GM19099 (cell line): ENCODE results near the gene EIF4G3.

Source experiments
- POLR2A ChIP-seq: IDR thresholded peaks from 3 replicates; pipeline ENCODE4 v1.6.1; 2011; ENCODE audit warnings: low read depth; ENCODE audit not compliant: insufficient read length; ENCODE audit errors: extremely low read depth

EIF4G3 gene

GRCh38 chr1:20932437-20932977, 244.2 kb downstream of the EIF4G3 start:
- no peak for TF ChIP-seq POLR2A

GRCh38 chr1:20931930-20932436, 244.7 kb downstream of the EIF4G3 start:
- no peak for TF ChIP-seq POLR2A

- no peak for TF ChIP-seq POLR2A
Observed at GRCh38 chr1:20930427-20930826, 246.3 kb downstream of the EIF4G3 start.

- no peak for TF ChIP-seq POLR2A
Observed at GRCh38 chr1:20928146-20928545, 248.6 kb downstream of the EIF4G3 start.

GRCh38 chr1:20921285-20921684, 255.4 kb downstream of the EIF4G3 start:
- no peak for TF ChIP-seq POLR2A

GRCh38 chr1:20913242-20913641, 263.5 kb downstream of the EIF4G3 start:
- TF ChIP-seq POLR2A, result no peak

- TF ChIP-seq POLR2A, result no peak
Observed at GRCh38 chr1:20903437-20903836, 273.3 kb downstream of the EIF4G3 start.

- no peak for TF ChIP-seq POLR2A
Observed at GRCh38 chr1:20900056-20900455, 276.6 kb downstream of the EIF4G3 start.

- TF ChIP-seq POLR2A, result no peak
Observed at GRCh38 chr1:20899154-20899972, 277.3 kb downstream of the EIF4G3 start.

- TF ChIP-seq POLR2A, result no peak
Observed at GRCh38 chr1:20896826-20897225, 279.9 kb downstream of the EIF4G3 start.

- TF ChIP-seq POLR2A, result no peak
Observed at GRCh38 chr1:20893931-20894330, 282.8 kb downstream of the EIF4G3 start.

- TF ChIP-seq POLR2A, result no peak
Observed at GRCh38 chr1:20891091-20891490, 285.6 kb downstream of the EIF4G3 start.

- TF ChIP-seq POLR2A, result no peak
Observed at GRCh38 chr1:20887246-20887645, 289.5 kb downstream of the EIF4G3 start.

GRCh38 chr1:20885121-20885520, 291.6 kb downstream of the EIF4G3 start:
- TF ChIP-seq POLR2A, result no peak

GRCh38 chr1:20884513-20884912, 292.2 kb downstream of the EIF4G3 start:
- no peak for TF ChIP-seq POLR2A

GRCh38 chr1:20883766-20884165, 292.9 kb downstream of the EIF4G3 start:
- TF ChIP-seq POLR2A, result no peak

- no peak for TF ChIP-seq POLR2A
Observed at GRCh38 chr1:20882837-20883236, 293.9 kb downstream of the EIF4G3 start.

GRCh38 chr1:20878799-20879198, 297.9 kb downstream of the EIF4G3 start:
- TF ChIP-seq POLR2A, result no peak
